ENCODE data around the gene BABAM2. TPM values are rescaled to one million over a fixed set of nuclear protein-coding genes. Genes with fewer than 3 reads are reported as not detected.

BABAM2 gene
- total and polyA plus RNA-seq, 10 of the 15 experiments (the other 5 are each of a cell fraction or from before 2014, with no cell fraction given): 30.7 to 59.9 (median 44.5) TPM

- H3K9ac ChIP-seq (ENCODE audit: control insufficient read depth, insufficient read depth, low read length): no peak overlapping the region
- ChIA-PET RAD21 (ENCODE audit: unreplicated experiment) (no interaction called here), CTCF (interaction anchor here (0.8 kb wide), 1 partner anchor 53 kb away, joined by 3 read pairs; no protein-coding TSS in a partner anchor), POLR2A (no interaction called here), SMC1A (ENCODE audit: uncharacterized antibody, unreplicated experiment) (interaction anchor here (1.0 kb wide), 1 partner anchor 35 kb away, joined by 3 read pairs; no protein-coding TSS in a partner anchor)
- H3K9me3 ChIP-seq (replicated peaks; ENCODE audit: control insufficient read depth, insufficient read depth, low read length): no peaks in the 10 kb centered on the region
- H3K79me2 ChIP-seq (ENCODE audit: control insufficient read depth, insufficient read depth, low read length): no peaks in the 10 kb centered on the region
- H3K4me1 ChIP-seq (ENCODE audit: control insufficient read depth, insufficient read depth, low read length): no peaks in the 10 kb centered on the region
- H3K4me2 ChIP-seq (ENCODE audit: control insufficient read depth, insufficient read depth): no peak overlapping the region
- H4K20me1 ChIP-seq (ENCODE audit: control insufficient read depth, insufficient read depth): no peaks in the 10 kb centered on the region
- WGBS (ENCODE audit: insufficient coverage, insufficient replicate concordance, low lambda C conversion rate, missing lambda C conversion rate): 89% methylated on average over 2 of the region's 2 CpGs
- FAIRE-seq: no peak
- no peak for TF ChIP-seq CEBPZ (IDR thresholded peaks at IDR 0.05; ENCODE audit: low read depth, low read length)
- TF ChIP-seq IRF3 (IDR thresholded peaks at IDR 0.05): no peak
- DNase-seq (ENCODE audit: low read depth, low spot score): no peak
- no peak overlapping the region for H3K27ac ChIP-seq (ENCODE audit: control insufficient read depth, insufficient read depth)
- BruUV-seq (replicated peaks): no TSS peak
- H2AFZ ChIP-seq (ENCODE audit: control insufficient read depth, low read depth, low read length): no peak overlapping the region
- H3K36me3 ChIP-seq (ENCODE audit: control insufficient read depth in 2 of 2, insufficient read depth in 2 of 2, low read length in 1 of 2): no peaks in the 10 kb centered on the region
- no peaks in the 10 kb centered on the region for H3K27me3 ChIP-seq (replicated peaks in 1 of 2; ENCODE audit: control insufficient read depth in 2 of 2, insufficient read depth in 2 of 2, low read length in 1 of 2)
- H3K4me3 ChIP-seq: no peak overlapping the region
- ATAC-seq: no peak
- in situ Hi-C loops (cut with MboI): no loop called here
- intact Hi-C loops (cut with micrococcal nuclease; ENCODE audit: unreplicated experiment): no loop called here
These were observed 295.4 kb downstream of the BABAM2 start for GRCh38 chr2:28185891-28186290.

- ChIA-PET RAD21 (ENCODE audit: unreplicated experiment) (no interaction called here), POLR2A (no interaction called here), SMC1A (ENCODE audit: uncharacterized antibody, unreplicated experiment) (no interaction called here), CTCF (no interaction called here)
- no peaks in the 10 kb centered on the region for H3K79me2 ChIP-seq (ENCODE audit: control insufficient read depth, insufficient read depth, low read length)
- no peaks in the 10 kb centered on the region for H3K36me3 ChIP-seq (ENCODE audit: control insufficient read depth in 2 of 2, insufficient read depth in 2 of 2, low read length in 1 of 2)
- no peak overlapping the region for H3K4me2 ChIP-seq (ENCODE audit: control insufficient read depth, insufficient read depth)
- H3K9ac ChIP-seq (ENCODE audit: control insufficient read depth, insufficient read depth, low read length): no peak overlapping the region
- no peaks in the 10 kb centered on the region for H3K9me3 ChIP-seq (replicated peaks; ENCODE audit: control insufficient read depth, insufficient read depth, low read length)
- BruUV-seq (replicated peaks): no TSS peak
- no peaks in the 10 kb centered on the region for H3K27me3 ChIP-seq (replicated peaks in 1 of 2; ENCODE audit: control insufficient read depth in 2 of 2, insufficient read depth in 2 of 2, low read length in 1 of 2)
- H3K4me1 ChIP-seq (ENCODE audit: control insufficient read depth, insufficient read depth, low read length): no peaks in the 10 kb centered on the region
- ATAC-seq: no peak
- H2AFZ ChIP-seq (ENCODE audit: control insufficient read depth, low read depth, low read length): no peak overlapping the region
- no peak for TF ChIP-seq ASH2L (IDR thresholded peaks at IDR 0.05; ENCODE audit: borderline replicate concordance, low read depth)
- no peak for TF ChIP-seq NFYA (IDR thresholded peaks at IDR 0.05; ENCODE audit: borderline replicate concordance, low read depth, low read length)
- no peak for TF ChIP-seq EZH2 (IDR thresholded peaks at IDR 0.05; ENCODE audit: borderline replicate concordance, control insufficient read depth, low read depth, low read length)
- no peak for TF ChIP-seq STAT1 (conservative IDR thresholded peaks at IDR 0.05)
- no peak for TF ChIP-seq POLR2AphosphoS2 (IDR thresholded peaks at IDR 0.05; ENCODE audit: low read depth, low read length)
- no peak for TF ChIP-seq IRF3 (IDR thresholded peaks at IDR 0.05)
- no peak for TF ChIP-seq BCL11A (IDR thresholded peaks at IDR 0.05; ENCODE audit: low read depth, low read length)
- no peak for TF ChIP-seq GATAD2B (conservative IDR thresholded peaks at IDR 0.05; ENCODE audit: low read depth)
- TF ChIP-seq IRF4 (IDR thresholded peaks at IDR 0.05; ENCODE audit: low read depth, low read length): no peak
- in situ Hi-C loops (cut with MboI) (no loop called here), intact Hi-C loops (cut with micrococcal nuclease; ENCODE audit: unreplicated experiment) (no loop called here)
- no peak for FAIRE-seq
- DNase-seq (ENCODE audit: low read depth, low spot score): no peak
- no peak overlapping the region for H3K4me3 ChIP-seq
- no peaks in the 10 kb centered on the region for H4K20me1 ChIP-seq (ENCODE audit: control insufficient read depth, insufficient read depth)
- H3K27ac ChIP-seq (ENCODE audit: control insufficient read depth, insufficient read depth): no peak overlapping the region
These were observed 296.7 kb downstream of the BABAM2 start for GRCh38 chr2:28187186-28187585.
